GM21529 (cell line): ENCODE results near the gene RNF217.
"Not testable (repeated sequence)": the region's sequence is repeated elsewhere in the genome, so short reads cannot be mapped to it uniquely, and the experiment has no call there.

Experiments used
- ATAC-seq: cut with Tn5 transposase; IDR thresholded peaks from one replicate; pipeline ENCODE4 v1.9.1; 2021; ENCODE audit not compliant: unreplicated experiment

RNF217 gene, protein sequence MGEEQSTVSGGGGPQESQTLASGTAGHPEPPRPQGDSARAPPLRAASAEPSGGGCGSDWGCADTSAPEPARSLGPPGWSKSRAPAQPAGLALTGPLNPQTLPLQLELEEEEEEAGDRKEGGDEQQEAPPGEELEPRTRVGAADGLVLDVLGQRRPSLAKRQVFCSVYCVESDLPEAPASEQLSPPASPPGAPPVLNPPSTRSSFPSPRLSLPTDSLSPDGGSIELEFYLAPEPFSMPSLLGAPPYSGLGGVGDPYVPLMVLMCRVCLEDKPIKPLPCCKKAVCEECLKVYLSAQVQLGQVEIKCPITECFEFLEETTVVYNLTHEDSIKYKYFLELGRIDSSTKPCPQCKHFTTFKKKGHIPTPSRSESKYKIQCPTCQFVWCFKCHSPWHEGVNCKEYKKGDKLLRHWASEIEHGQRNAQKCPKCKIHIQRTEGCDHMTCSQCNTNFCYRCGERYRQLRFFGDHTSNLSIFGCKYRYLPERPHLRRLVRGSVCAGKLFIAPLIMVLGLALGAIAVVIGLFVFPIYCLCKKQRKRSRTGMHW

GRCh38 chr6:124961777-124962638, at the start of gene RNF217:
Gene RNF217 (plus strand): TSS chr6:124962437. CDS start chr6:124962545, 108 bp downstream.
- ATAC-seq = no peak

GRCh38 chr6:124913056-124913455, 49.2 kb upstream of the RNF217 start:
- ATAC-seq = no peak

DNA sequence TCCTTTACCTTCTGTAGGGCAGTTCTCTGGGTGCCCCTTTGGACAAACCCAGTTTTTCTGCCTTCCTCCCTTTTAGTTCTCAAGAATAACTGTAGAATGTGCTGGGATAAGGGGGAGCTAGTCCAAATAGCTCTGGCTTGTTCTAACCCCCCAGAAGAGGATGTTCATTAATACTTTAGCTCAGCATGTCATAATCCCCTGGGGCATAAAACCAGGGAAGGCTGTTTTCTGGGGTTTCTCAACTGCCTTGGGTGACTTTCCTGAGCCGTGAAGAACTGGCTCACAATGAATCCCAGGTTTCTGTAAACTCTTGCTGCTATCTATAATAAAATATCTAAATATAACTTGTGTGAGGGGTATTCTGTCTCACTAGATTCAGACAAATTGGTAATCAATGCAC, 44.5 kb upstream of the RNF217 start:
- no peak for ATAC-seq

DNA sequence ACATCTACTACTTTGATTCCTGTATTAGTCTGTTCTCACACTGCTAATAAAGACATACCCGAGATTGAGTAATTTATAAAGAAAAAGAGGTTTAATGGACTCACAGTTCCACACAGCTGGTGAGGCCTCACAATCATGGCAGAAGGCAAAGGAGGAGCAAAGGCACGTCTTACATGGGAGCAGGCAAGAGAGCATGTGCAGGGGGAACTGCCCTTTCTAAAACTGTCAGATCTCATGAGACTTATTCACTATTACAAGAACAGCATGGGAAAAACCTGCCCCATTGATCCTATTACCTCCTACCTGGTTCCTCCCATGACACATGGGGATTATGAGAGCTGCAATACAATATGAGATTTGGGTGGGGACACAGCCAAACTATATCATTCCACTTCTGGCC, 42.5 kb upstream of the RNF217 start:
- ATAC-seq = not testable (repeated sequence)

GRCh38 chr6:124924333-124924759, 37.9 kb upstream of the RNF217 start:
- ATAC-seq = no peak

- ATAC-seq = no peak
These were observed 35.8 kb upstream of the RNF217 start for GRCh38 chr6:124926435-124926834.

DNA sequence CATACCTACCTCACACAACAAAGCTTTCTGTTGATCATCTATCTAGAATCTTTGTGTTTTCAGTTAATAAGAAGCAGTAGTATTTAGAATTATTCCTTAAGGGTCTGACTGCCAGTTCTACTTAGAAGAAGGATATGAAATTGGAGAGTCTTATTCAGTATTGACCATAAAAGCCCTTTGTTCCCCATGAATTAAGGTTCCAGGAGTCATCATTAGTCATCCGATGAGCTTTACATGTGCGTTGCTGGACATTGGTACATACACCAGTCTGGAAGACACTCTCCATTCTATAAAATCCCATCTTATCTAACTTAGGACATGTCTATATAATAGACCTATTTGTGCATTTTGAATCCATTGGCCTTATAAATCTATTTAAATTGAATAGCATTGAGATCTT, 34.4 kb upstream of the RNF217 start:
- no peak for ATAC-seq

GRCh38 chr6:124928851-124929250, 33.4 kb upstream of the RNF217 start:
- no peak for ATAC-seq

DNA sequence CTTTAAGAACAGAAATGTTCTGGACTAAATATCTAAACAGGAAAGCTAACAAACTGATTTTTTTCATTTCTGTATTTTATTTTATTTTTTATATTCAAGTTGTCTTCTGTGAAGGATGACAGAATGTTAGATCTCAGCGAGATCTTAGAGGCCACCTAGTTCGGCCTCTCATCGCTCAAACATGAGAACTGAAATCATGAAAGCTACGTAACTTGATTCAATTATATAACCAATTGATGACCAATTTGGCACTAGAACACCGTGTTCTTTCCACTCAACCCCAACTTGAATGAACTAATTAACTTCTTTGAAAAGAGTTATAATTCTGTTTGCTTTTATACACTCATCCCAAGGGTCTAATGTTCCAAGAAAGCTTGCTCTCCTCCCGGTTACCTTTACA, 24.6 kb upstream of the RNF217 start:
- ATAC-seq = no peak

DNA sequence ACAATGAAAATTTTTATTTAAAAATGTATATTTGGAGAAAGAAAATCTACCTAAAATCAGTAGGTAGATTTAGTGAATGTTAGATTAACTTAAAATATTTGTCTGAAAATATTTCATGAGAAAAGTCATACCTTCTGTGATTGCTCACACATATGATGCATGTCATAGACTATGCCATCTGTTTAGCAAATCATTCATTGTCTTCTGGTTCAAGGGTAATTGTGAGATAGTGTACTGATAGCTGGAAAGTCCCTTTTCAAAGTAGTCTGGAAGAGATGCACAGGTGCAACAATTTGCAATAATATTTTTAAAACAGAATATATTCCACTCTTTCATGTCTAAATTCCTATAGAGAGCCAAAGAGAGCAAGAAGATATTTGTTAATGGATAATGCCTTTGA, 21.0 kb upstream of the RNF217 start:
- no peak for ATAC-seq

DNA sequence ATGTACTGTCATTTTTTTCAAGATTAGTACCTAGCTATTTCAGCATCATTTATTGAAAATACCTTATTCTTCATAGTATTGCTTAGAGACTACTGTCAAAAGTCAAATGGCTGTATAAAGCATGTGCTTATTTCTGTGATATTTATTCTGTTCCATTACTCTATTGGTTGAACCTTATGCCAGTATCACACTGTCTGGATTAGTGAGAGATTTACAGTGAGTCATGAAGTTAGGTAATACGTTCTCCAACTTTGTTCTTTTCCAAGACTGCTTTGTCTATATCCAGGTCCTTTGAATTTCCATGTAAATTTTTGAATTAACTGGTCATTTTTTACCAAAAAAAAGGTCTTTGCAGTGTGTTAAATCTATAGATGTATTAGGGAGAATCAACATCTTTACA, 18.6 kb upstream of the RNF217 start:
- no peak for ATAC-seq

GRCh38 chr6:124947971-124948451, 14.2 kb upstream of the RNF217 start:
- ATAC-seq = no peak

DNA sequence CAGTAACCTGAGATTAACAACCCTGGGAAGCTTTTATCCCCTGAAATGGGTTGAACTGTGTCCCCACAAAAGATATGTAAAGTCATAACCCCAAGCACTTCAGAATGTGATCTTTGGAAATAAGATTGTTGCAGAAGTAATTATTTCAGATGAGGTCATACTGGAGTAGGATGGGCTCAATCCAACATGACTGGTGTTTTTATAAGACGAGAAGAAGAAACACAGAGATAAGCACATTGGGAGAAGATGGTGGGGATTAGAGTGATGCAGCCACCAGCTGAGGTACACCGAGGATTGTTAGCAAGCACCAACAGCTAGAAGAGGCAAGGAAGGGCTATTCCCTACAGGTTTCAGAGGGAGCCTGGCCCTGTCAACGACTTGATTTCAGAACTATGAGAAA, 12.5 kb upstream of the RNF217 start:
- no peak for ATAC-seq

- ATAC-seq = no peak
These were observed 8.4 kb upstream of the RNF217 start for GRCh38 chr6:124953808-124954207.

DNA sequence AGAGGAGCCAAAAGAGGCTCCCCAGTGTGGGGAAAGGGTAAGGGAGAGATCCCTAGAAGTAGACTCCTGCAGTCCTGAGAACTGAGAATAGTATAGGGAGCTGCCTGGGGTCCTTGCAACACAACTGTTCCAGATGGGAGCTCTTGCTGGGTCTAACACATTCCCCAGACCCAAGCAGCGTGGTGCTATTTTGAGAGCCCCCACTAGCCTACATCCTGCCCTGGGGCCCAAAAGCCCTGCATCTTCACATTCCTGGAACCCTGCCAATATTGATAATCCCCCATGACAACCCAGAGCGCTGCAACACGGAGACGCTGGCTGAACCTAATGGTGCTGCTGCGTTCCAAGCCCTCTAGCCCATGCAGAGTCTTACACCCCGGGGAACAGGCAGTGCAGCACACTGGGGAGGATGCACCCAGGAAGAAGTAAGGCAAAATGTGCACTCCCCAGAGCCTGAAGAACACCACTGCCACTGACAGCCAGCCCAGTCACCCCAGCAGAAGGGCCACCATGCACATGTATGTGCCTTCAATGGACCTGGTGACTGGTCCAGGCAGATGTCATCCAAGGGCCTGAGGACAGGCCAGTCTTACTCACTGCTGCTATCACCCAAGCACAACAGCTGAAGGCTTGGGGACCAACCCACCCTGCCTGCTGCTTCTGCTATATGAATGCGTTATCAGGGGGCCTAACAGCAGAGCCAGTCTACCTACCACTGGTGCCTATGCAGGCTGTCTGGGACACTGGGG, 7.0 kb upstream of the RNF217 start:
- no peak for ATAC-seq

DNA sequence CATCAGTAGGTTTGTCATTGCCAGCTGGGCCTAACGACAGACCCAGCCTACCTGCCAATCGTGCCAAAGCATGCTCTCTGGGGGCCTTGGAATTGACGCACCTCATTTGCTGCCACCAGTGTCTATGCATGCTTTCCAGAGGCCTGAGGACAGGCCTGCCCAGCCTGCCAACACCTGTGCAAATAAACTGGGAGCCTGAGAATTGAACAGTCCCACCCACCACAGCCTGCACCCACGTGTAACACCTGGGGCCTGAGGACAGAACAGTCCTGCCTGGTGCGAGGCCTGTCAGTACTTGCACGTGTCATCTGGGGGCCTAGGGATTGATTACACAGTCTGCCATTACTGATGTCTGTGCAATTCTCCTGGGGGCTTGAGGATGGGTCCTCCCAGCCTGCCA, 6.2 kb upstream of the RNF217 start:
- no peak for ATAC-seq

DNA sequence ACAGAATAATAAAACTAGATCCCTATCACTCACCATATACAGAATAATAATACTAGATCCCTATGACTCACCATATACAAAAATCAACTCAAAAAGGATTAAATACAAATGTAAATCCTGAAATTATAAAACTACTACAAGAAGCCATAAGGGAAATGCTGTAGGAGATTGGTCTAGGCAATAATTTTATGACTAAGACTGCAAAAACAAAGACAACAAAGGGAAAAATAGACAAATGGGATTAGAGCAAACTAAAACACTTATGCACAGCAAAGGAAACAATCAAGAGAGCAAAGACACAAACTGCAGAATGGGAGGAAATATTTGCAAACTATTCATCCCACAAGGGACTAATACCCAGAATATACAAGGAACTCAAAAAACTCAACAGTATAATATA, 4.1 kb upstream of the RNF217 start:
- no peak for ATAC-seq

DNA sequence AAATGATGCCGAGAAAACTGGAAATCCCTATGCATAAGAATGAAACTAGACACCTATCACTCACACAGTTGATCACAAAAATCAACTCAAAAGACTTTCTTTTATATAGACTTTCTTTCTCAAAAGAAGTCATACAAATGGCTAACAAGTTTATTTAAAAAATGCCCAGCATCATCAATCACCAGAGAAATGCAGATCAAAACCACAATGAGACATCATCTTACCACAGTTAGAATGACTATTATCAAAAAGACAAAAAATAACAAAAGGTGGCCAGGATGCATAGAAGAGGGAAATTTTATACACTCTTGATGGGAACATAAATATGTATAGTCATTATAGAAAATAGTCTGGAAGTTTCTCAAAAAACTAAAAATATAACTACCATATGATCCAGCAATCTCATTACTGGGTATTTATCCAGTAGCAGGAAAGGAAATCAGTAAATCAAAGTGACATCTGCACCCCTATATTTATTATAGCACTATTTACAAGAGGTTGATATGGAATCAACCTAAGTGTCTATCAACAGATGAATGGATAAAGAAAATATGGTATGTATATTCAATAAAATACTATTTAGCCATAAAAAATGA, 3.4 kb upstream of the RNF217 start:
- no peak for ATAC-seq

GRCh38 chr6:124960757-124961463, 1.3 kb upstream of the RNF217 start:
- ATAC-seq = no peak

DNA sequence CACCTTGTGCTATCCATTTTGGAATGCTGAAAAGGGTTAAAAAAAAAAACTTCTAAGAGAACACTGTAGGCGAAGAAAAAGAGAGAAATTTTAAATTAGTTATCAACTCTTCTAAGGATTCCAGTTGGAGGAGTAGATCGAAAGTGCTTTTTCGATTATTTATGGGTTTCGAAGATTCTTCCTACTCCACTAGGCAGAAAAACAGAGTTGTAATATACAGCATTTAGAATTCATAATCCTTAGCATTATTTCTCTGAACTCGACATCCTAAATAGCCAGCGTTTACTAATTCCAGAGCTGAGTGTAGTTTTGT, 817 bp upstream of the RNF217 start:
- no peak for ATAC-seq
